K562 (cell line): ENCODE data around the gene CPED1. TPM values are rescaled to one million over a fixed set of nuclear protein-coding genes. Genes with fewer than 3 reads are reported as not detected.

Source experiments
- CCNT2 ChIP-seq: IDR thresholded peaks from 2 replicates; pipeline ENCODE4 v1.6.1; 2011; ENCODE audit warnings: borderline replicate concordance, low read depth, mild to moderate bottlenecking, moderate library complexity, mixed read lengths, low read length; ENCODE audit not compliant: insufficient read length; ENCODE audit errors: extremely low read depth
- PPARD ChIP-seq: fragments of 250-450 bp; sonication (Bioruptor Pico); IDR thresholded peaks from 2 replicates; pipeline ENCODE4 v1.8.0; 2022; ENCODE audit warnings: inconsistent platforms, mild to moderate bottlenecking, moderate library complexity
- SP1 ChIP-seq: sonication (generic); formaldehyde crosslinking; IDR thresholded peaks from 2 replicates; pipeline ENCODE4 v1.8.1; 2022; ENCODE audit warnings: mild to moderate bottlenecking, missing genetic modification reagents
- ZBTB49 ChIP-seq: sonication (generic); formaldehyde crosslinking; IDR thresholded peaks from 2 replicates; pipeline ENCODE4 v1.8.0; 2022; ENCODE audit warnings: missing genetic modification reagents, mild to moderate bottlenecking, borderline replicate concordance
- ZNF57 ChIP-seq: fragments of 450-650 bp; formaldehyde crosslinking; IDR thresholded peaks from 2 replicates; pipeline ENCODE4 v1.4.0; 2020; ENCODE audit warnings: mild to moderate bottlenecking, moderate library complexity
- polyA plus RNA-seq, 8 experiments: library from polyadenylated mRNA; depleted of rRNA in 4 of 8; stranded (reverse) in 5 of 8; unstranded in 3 of 8; fragments of >200 nt; fragmentation: Nextera tagmentation in 2 of 8; fragmentation: Illumina TruSeq in 1 of 8; extraction: Ambion mirVana in 2 of 8; extraction: Trizol in 1 of 8; gene quantifications; 2 replicates each; pipeline versions ENCODE4 v1.2.1 to v1.2.3, GENCODE V29; 2011 to 2014; ENCODE audit warnings: inconsistent platforms in 1 of 8, missing spikeins in 1 of 8
- total RNA-seq, 7 experiments: library from RNA; depleted of rRNA in 6 of 7; stranded (reverse); fragments of >200 nt in 6 of 7; fragmentation: Illumina TruSeq in 2 of 7; extraction: Trizol in 2 of 7; gene quantifications; 2 replicates each; pipeline versions ENCODE4 v1.2.1 to v1.2.3, GENCODE V29; 2011 to 2021; ENCODE audit warnings: low replicate concordance in 1 of 7
- TF ChIP-seq, protein P1 (sequence below): fragments of 250-450 bp; sonication (Bioruptor Pico); IDR thresholded peaks from 2 replicates; pipeline ENCODE4 v1.5.1; 2021; ENCODE audit warnings: mild to moderate bottlenecking
- TF ChIP-seq, protein P2 (sequence below): fragments of 450-650 bp; IDR thresholded peaks from 2 replicates; pipeline ENCODE4 v1.6.1; 2016; ENCODE audit warnings: mild to moderate bottlenecking, moderate library complexity
- TF ChIP-seq, protein P3 (sequence below), 2 experiments: fragments of 450-650 bp; conservative IDR thresholded peaks; 2 replicates each; pipeline ENCODE4 v1.6.1; 2017; ENCODE audit warnings: mild to moderate bottlenecking in 2 of 2, moderate library complexity in 2 of 2

Gene CPED1
- total and polyA plus RNA-seq, 9 of the 15 experiments (the other 6 are each of a cell fraction or from before 2014, with no cell fraction given): 195 to 393 (median 290) TPM

- TF ChIP-seq SP1 (CRISPR knock-in tag): peak; percentile 42; the same call in 1 of the 2 replicates
- TF ChIP-seq PPARD (CRISPR knock-in tag): no peak
- no peak for TF ChIP-seq ZBTB49 (CRISPR knock-in tag)
- TF ChIP-seq ZNF57 (CRISPR knock-in tag): no peak
- TF ChIP-seq, protein P1, sequence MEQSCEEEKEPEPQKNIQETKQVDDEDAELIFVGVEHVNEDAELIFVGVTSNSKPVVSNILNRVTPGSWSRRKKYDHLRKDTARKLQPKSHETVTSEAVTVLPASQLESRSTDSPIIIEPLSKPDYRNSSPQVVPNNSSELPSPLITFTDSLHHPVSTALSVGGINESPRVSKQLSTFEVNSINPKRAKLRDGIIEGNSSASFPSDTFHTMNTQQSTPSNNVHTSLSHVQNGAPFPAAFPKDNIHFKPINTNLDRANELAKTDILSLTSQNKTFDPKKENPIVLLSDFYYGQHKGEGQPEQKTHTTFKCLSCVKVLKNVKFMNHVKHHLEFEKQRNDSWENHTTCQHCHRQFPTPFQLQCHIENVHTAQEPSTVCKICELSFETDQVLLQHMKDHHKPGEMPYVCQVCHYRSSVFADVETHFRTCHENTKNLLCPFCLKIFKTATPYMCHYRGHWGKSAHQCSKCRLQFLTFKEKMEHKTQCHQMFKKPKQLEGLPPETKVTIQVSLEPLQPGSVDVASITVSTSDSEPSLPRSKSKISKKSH (CRISPR knock-in tag): no peak
- TF ChIP-seq CCNT2: peak; percentile 84
- TF ChIP-seq, protein P2, sequence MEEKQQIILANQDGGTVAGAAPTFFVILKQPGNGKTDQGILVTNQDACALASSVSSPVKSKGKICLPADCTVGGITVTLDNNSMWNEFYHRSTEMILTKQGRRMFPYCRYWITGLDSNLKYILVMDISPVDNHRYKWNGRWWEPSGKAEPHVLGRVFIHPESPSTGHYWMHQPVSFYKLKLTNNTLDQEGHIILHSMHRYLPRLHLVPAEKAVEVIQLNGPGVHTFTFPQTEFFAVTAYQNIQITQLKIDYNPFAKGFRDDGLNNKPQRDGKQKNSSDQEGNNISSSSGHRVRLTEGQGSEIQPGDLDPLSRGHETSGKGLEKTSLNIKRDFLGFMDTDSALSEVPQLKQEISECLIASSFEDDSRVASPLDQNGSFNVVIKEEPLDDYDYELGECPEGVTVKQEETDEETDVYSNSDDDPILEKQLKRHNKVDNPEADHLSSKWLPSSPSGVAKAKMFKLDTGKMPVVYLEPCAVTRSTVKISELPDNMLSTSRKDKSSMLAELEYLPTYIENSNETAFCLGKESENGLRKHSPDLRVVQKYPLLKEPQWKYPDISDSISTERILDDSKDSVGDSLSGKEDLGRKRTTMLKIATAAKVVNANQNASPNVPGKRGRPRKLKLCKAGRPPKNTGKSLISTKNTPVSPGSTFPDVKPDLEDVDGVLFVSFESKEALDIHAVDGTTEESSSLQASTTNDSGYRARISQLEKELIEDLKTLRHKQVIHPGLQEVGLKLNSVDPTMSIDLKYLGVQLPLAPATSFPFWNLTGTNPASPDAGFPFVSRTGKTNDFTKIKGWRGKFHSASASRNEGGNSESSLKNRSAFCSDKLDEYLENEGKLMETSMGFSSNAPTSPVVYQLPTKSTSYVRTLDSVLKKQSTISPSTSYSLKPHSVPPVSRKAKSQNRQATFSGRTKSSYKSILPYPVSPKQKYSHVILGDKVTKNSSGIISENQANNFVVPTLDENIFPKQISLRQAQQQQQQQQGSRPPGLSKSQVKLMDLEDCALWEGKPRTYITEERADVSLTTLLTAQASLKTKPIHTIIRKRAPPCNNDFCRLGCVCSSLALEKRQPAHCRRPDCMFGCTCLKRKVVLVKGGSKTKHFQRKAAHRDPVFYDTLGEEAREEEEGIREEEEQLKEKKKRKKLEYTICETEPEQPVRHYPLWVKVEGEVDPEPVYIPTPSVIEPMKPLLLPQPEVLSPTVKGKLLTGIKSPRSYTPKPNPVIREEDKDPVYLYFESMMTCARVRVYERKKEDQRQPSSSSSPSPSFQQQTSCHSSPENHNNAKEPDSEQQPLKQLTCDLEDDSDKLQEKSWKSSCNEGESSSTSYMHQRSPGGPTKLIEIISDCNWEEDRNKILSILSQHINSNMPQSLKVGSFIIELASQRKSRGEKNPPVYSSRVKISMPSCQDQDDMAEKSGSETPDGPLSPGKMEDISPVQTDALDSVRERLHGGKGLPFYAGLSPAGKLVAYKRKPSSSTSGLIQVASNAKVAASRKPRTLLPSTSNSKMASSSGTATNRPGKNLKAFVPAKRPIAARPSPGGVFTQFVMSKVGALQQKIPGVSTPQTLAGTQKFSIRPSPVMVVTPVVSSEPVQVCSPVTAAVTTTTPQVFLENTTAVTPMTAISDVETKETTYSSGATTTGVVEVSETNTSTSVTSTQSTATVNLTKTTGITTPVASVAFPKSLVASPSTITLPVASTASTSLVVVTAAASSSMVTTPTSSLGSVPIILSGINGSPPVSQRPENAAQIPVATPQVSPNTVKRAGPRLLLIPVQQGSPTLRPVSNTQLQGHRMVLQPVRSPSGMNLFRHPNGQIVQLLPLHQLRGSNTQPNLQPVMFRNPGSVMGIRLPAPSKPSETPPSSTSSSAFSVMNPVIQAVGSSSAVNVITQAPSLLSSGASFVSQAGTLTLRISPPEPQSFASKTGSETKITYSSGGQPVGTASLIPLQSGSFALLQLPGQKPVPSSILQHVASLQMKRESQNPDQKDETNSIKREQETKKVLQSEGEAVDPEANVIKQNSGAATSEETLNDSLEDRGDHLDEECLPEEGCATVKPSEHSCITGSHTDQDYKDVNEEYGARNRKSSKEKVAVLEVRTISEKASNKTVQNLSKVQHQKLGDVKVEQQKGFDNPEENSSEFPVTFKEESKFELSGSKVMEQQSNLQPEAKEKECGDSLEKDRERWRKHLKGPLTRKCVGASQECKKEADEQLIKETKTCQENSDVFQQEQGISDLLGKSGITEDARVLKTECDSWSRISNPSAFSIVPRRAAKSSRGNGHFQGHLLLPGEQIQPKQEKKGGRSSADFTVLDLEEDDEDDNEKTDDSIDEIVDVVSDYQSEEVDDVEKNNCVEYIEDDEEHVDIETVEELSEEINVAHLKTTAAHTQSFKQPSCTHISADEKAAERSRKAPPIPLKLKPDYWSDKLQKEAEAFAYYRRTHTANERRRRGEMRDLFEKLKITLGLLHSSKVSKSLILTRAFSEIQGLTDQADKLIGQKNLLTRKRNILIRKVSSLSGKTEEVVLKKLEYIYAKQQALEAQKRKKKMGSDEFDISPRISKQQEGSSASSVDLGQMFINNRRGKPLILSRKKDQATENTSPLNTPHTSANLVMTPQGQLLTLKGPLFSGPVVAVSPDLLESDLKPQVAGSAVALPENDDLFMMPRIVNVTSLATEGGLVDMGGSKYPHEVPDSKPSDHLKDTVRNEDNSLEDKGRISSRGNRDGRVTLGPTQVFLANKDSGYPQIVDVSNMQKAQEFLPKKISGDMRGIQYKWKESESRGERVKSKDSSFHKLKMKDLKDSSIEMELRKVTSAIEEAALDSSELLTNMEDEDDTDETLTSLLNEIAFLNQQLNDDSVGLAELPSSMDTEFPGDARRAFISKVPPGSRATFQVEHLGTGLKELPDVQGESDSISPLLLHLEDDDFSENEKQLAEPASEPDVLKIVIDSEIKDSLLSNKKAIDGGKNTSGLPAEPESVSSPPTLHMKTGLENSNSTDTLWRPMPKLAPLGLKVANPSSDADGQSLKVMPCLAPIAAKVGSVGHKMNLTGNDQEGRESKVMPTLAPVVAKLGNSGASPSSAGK: no peak
- TF ChIP-seq, protein P3, sequence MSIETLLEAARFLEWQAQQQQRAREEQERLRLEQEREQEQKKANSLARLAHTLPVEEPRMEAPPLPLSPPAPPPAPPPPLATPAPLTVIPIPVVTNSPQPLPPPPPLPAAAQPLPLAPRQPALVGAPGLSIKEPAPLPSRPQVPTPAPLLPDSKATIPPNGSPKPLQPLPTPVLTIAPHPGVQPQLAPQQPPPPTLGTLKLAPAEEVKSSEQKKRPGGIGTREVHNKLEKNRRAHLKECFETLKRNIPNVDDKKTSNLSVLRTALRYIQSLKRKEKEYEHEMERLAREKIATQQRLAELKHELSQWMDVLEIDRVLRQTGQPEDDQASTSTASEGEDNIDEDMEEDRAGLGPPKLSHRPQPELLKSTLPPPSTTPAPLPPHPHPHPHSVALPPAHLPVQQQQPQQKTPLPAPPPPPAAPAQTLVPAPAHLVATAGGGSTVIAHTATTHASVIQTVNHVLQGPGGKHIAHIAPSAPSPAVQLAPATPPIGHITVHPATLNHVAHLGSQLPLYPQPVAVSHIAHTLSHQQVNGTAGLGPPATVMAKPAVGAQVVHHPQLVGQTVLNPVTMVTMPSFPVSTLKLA (conservative IDR thresholded peaks at IDR 0.05): peak; percentile 28 to 83
Measured at GRCh38 chr7:121076350-121077164, 88.0 kb downstream of the CPED1 start (continued).
